Measurements from ENCODE around the gene TWF1.

DNA sequence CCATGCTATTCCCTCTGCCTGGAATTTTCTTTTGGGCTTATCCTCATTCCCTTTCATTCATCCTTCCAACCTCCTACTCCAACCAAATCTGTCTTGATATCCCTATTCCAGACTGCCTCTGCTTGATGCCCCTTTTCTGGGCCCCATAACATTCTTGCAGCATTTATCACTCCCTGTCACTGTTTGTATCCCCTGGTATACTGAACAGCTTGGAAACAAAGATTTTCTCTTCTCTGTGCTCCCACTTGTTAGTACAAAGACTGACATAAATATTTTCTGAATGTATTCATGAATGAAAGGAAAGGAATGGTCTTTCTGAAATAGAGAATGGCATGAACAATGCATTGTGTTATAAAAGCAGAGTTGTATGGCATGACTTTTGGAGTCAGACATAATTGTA lies 39.8 kb downstream of the TWF1 start:
- no peak for TF ChIP-seq EZH2 (IDR thresholded peaks at IDR 0.05; ENCODE audit: borderline replicate concordance)
- TF ChIP-seq, protein P1, sequence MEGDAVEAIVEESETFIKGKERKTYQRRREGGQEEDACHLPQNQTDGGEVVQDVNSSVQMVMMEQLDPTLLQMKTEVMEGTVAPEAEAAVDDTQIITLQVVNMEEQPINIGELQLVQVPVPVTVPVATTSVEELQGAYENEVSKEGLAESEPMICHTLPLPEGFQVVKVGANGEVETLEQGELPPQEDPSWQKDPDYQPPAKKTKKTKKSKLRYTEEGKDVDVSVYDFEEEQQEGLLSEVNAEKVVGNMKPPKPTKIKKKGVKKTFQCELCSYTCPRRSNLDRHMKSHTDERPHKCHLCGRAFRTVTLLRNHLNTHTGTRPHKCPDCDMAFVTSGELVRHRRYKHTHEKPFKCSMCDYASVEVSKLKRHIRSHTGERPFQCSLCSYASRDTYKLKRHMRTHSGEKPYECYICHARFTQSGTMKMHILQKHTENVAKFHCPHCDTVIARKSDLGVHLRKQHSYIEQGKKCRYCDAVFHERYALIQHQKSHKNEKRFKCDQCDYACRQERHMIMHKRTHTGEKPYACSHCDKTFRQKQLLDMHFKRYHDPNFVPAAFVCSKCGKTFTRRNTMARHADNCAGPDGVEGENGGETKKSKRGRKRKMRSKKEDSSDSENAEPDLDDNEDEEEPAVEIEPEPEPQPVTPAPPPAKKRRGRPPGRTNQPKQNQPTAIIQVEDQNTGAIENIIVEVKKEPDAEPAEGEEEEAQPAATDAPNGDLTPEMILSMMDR (IDR thresholded peaks at IDR 0.05; ENCODE audit: poor library complexity), result no peak

All from hepatocyte (in vitro differentiated cells).